ENCODE data around the gene C2orf92. TPM values are rescaled to one million over a fixed set of nuclear protein-coding genes. Genes with fewer than 3 reads are reported as not detected.
A peak's percentile ranks its signal among the peaks of the same experiment; 100 is the strongest.
"Not testable (repeated sequence)": the region's sequence is repeated elsewhere in the genome, so short reads cannot be mapped to it uniquely, and the experiment has no call there.

Gene C2orf92
- total RNA-seq, 1 experiment from 2014 or later = 1.0 TPM

- peak; percentile 33 for DNase-seq (ENCODE audit: low read depth)
These were observed 18.7 kb downstream of the C2orf92 start for GRCh38 chr2:97688062-97688827.

- no peak for DNase-seq (ENCODE audit: low read depth)
These were observed 21.7 kb downstream of the C2orf92 start for GRCh38 chr2:97691166-97691565.

- peak; percentile 50 for DNase-seq (ENCODE audit: low read depth)
These were observed 24.0 kb downstream of the C2orf92 start for GRCh38 chr2:97693476-97693875.

- DNase-seq (ENCODE audit: low read depth) = no peak
These were observed 26.2 kb downstream of the C2orf92 start for GRCh38 chr2:97695744-97696143.

GRCh38 chr2:97697252-97698235, 28.0 kb downstream of the C2orf92 start:
- DNase-seq (ENCODE audit: low read depth) = peak; percentile 69

- DNase-seq (ENCODE audit: low read depth) = no peak
These were observed 29.0 kb downstream of the C2orf92 start for GRCh38 chr2:97698530-97698929.

- peak; percentile 65 for DNase-seq (ENCODE audit: low read depth)
These were observed 30.4 kb downstream of the C2orf92 start for GRCh38 chr2:97699765-97700444.

- DNase-seq (ENCODE audit: low read depth) = no peak
These were observed 31.7 kb downstream of the C2orf92 start for GRCh38 chr2:97701186-97701585.

GRCh38 chr2:97701851-97702465, 32.4 kb downstream of the C2orf92 start:
- DNase-seq (ENCODE audit: low read depth) = no peak

GRCh38 chr2:97702731-97703470, 33.4 kb downstream of the C2orf92 start:
- no peak for DNase-seq (ENCODE audit: low read depth)

GRCh38 chr2:97703741-97704140, 34.2 kb downstream of the C2orf92 start:
- DNase-seq (ENCODE audit: low read depth) = no peak

GRCh38 chr2:97704989-97705388, 35.5 kb downstream of the C2orf92 start:
- DNase-seq (ENCODE audit: low read depth) = no peak

- DNase-seq (ENCODE audit: low read depth) = no peak
These were observed 36.6 kb downstream of the C2orf92 start for GRCh38 chr2:97706112-97706511.

- DNase-seq (ENCODE audit: low read depth) = no peak
These were observed 37.3 kb downstream of the C2orf92 start for GRCh38 chr2:97706708-97707345.

GRCh38 chr2:97707362-97708047, 38.0 kb downstream of the C2orf92 start:
- no peak for DNase-seq (ENCODE audit: low read depth)

- no peak for DNase-seq (ENCODE audit: low read depth)
These were observed 38.5 kb downstream of the C2orf92 start for GRCh38 chr2:97708048-97708380.

GRCh38 chr2:97708608-97709007, 39.1 kb downstream of the C2orf92 start:
- no peak for DNase-seq (ENCODE audit: low read depth)

- DNase-seq (ENCODE audit: low read depth) = no peak
These were observed 41.8 kb downstream of the C2orf92 start for GRCh38 chr2:97711394-97711711.

GRCh38 chr2:97712175-97712574, 42.7 kb downstream of the C2orf92 start:
- not testable (repeated sequence) for DNase-seq (ENCODE audit: low read depth)
